GM21447 (cell line): ENCODE data around the gene MMP17.
"Not testable (repeated sequence)": the region's sequence is repeated elsewhere in the genome, so short reads cannot be mapped to it uniquely, and the experiment has no call there.

Experiments
- ATAC-seq: cut with Tn5 transposase; IDR thresholded peaks from one replicate; pipeline ENCODE4 v1.9.1; 2021; ENCODE audit not compliant: unreplicated experiment

Gene MMP17

GRCh38 chr12:131862994-131863710 is 35.0 kb downstream of the MMP17 start:
- ATAC-seq = no peak

- no peak for ATAC-seq
Measured at GRCh38 chr12:131863711-131864396, 35.7 kb downstream of the MMP17 start.

- no peak for ATAC-seq
Measured at GRCh38 chr12:131864469-131864868, 36.3 kb downstream of the MMP17 start.

DNA sequence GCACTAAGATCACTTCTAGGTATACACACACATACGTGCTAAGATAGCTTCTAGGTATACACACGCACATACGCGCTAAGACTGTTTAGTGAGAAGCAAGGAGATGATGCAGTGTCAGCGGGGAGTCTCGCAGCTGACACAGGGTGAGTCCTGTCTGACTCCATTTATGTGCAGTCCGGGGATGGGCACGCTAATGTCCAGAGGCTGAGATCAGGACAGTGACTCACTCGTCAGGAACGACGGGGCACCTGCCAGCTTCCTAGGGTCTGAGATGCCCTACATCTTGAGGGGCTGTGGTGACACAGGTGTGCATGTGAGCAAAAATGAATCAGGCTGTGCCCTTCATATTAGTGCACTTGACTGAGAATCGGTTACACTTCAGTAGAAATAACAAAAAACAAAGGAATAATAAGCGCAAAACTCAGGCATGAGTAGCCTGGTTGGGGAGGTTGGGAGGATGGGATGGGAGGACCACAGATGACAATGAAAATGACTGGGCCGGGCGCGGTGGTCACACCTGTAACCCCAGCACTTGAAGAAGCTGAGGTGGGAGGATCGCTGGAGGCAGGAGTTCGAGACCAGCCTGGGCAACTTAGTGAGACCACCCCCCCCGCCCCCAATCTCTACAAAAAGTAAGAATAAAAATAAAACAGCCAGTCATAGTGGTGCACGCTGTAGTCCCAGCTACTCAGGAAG is 37.1 kb downstream of the MMP17 start:
- no peak for ATAC-seq

DNA sequence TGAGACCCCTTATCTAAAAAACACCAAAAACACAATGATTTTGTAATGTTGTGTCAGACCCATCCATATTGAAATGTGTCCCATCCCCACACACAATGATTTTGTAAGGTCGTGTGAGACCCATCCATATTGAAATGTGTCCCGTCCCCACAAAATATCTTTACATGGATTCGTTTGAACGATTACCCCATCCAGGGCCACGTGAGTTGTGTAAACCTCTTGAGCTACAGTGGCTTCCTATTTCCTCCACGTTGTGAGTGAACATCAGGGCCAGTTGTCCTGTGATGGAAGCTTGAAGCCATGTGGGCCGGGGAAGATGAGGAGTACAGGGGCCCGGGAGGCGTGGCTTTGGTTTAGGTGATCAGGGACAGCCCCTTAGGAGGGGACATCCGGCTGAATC is 39.3 kb downstream of the MMP17 start:
- ATAC-seq = no peak

- no peak for ATAC-seq
Measured at GRCh38 chr12:131867891-131868675, 39.9 kb downstream of the MMP17 start.

DNA sequence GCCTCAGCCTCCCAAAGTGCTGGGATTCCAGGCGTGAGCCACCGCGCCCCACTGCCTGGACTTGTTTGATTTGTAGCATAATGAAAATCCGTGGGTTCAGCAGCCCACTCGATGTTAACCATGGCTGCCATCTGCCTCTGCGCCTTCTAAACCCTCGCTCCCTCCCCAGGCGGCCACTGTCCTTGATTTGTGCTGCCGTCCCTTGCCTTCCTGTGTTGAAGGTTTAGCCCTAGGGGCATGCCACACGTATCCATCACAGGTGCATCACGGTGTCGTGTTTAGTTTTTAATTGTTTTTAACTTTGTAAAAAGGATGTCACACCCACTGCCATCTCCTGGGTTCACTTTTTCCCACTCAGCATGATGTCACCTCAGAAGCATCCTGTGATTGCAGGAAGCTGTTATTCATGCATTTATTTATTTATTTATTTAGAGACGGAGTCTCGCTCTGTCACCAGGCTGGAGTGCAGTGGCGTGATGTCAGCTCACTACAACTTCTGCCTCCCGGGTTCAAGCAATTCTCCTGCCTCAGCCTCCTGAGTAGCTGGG is 41.8 kb downstream of the MMP17 start:
- no peak for ATAC-seq

- ATAC-seq = no peak
Measured at GRCh38 chr12:131871677-131872076, 43.5 kb downstream of the MMP17 start.

- no peak for ATAC-seq
Measured at GRCh38 chr12:131872154-131873051, 44.2 kb downstream of the MMP17 start.

DNA sequence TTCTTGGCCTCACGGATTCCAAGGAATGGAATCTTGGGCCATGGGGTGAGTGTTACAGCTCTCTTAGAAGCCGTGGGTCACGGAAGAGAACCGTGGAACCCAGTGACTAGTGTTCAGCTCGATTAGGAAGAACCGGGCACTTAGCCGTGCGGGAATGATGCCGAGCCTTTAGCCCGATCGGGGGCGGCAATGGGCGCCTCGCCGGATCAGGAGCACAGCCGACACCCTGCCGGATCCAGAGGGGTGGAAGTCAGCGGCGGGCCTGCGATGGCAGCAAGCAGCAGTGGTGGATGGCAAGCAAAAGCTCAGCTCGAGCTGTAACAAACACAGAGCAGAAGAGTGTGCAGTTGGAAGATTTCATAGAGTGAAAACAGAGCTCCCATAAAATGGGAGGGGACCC is 45.1 kb downstream of the MMP17 start:
- no peak for ATAC-seq

GRCh38 chr12:131874972-131875371 is 46.8 kb downstream of the MMP17 start:
- ATAC-seq = not testable (repeated sequence)

DNA sequence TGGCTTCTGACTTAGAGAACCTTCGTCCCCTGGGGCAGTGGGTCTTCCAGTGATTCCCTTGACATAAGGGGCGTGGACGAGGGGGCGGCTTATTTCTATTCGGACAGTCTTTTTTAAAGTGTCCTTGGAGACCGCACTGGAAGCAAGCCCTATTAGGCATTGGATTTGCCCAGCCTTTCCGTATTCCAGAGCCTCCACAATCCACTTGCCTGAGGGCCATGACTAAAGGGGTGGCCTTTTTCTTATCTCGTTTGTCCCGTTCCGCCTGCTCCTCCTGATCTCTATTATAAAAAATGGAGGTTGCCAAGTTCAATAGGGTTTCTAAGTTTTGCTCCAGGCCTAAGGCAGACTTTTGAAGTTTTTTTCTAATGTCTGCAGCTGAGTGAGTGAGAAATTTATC is 49.0 kb downstream of the MMP17 start:
- ATAC-seq = not testable (repeated sequence)

GRCh38 chr12:131878436-131878835 is 50.2 kb downstream of the MMP17 start:
- ATAC-seq = not testable (repeated sequence)

DNA sequence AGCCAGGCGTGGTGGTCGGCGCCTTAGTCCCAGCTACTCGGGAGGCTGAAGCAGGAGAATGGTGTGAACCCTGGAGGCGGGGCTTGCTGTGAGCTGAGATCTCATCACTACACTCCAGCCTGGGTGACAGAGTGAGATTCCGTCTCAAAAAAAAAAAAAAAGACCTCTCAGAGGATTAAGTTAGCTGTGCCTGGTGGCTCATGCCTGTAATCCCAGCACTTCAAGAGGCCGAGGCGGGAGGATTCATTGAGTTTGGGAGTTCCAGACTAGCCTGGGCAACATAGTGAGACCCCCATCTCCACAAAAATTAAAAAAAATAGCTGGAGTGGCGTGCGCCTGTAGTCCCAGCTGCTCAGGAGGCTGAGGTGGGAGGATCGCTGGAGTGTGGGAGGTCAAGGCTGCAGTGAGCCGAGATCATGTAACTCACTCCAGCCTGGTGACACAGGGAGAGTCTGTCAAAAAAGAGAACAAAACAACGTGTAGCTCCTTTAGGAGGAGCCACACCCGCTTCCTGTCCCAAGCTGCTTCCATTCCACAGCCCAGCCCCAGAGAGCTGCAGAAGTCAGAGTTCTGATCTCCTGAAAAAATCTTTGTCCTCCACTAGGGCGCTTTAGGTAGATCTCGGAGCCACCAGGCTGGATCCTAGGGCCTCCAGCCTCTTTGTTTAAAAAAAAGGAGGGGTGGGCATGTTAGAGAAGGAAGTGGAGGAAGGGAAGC is 54.8 kb downstream of the MMP17 start:
- ATAC-seq = no peak

GRCh38 chr12:131883521-131883900 is 55.3 kb downstream of the MMP17 start:
- ATAC-seq = no peak

GRCh38 chr12:131885076-131885475 is 56.9 kb downstream of the MMP17 start:
- ATAC-seq = not testable (repeated sequence)

DNA sequence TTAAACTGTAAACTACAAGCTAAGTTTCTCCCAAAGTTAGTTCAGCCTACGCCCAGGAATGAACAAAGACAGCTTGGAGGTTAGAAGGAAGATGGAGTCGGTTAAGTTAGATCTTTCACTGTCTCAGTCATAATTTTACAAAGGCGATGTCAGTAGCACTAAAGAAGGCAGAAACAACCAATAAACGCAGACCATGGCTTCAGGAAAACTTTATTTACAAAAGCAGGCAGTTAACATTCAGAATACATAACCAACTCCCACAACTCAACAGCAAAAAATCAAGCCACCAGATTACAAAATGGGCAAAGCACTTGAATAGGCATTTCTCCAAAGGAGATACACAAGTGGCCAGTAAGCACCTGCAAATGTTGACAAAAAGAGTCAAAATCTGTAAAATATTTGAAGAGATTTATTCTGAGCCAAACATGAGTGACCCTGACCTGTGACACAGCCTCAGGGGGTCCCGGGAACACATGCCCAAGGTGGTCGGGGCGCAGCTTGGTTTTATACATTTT is 57.4 kb downstream of the MMP17 start:
- no peak for ATAC-seq

DNA sequence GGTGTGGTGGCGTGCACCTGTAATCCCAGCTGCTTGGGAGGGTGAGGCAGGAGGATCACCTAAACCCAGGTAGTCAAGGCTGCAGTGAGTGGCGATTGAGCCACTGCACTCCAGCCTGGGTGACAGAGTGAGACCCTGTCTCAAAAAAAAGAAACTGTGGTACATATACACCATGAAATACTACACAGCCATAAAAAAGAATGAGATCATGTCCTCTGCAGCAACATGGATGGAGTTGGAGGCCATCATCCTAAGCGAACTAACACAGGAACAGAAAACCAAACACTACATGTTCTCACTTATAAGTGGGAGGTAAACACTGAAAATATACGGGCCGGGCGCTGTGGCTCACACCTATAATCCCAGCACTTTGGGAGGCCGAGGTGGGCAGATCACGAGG is 63.5 kb downstream of the MMP17 start:
- not testable (repeated sequence) for ATAC-seq
